ENCODE data around the gene CLEC7A. TPM values are rescaled to one million over a fixed set of nuclear protein-coding genes. Genes with fewer than 3 reads are reported as not detected.

CLEC7A gene
- total RNA-seq, 1 experiment from 2014 or later, result not detected

DNA sequence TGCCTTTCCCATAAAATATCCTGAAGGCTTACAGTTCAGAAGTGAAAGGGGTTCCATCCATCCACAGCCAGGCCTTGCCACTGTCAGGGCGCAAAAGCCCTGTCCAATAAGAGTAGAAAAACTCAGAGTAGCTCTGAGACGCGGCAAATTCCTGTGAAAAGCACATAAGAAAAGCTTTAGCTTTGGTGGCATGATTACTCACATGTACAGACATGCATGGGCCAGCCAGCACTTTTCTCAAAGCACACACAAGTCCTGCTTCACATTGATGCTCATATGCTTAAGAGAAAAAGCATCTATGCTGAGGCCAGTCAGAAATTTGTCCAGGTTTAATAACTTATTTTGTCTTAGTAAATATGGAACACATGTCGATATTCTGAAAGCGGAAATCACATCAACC, 56.7 kb downstream of the CLEC7A start:
- Histone ChIP-seq H3K4me3 (no peak overlapping the region), H3K27me3 (no peaks in the 10 kb centered on the region), H3K9me3 (no peaks in the 10 kb centered on the region), H3K36me3 (no peaks in the 10 kb centered on the region)
- no peak for DNase-seq

DNA sequence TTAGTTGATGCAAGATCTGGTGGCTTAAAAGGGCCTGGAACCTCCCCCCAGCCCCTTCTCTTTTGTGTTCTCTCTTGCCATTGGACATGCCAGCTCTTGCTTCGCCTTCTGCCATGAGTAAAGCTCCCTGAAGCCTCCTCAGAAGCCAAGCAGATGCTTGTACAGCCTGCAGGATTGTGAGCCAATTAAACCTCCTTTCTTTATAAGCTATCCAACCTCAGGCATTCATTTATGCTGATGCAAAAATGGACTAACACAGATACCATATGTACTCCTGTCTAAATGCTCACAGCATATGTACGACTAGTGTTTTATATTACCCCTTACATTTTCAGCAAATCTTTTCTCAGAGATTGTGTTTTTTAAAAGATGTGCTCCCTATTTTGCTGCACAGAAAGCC, 57.9 kb downstream of the CLEC7A start:
- H3K36me3 ChIP-seq, result no peaks in the 10 kb centered on the region
- H3K9me3 ChIP-seq, result no peaks in the 10 kb centered on the region
- H3K27me3 ChIP-seq, result no peaks in the 10 kb centered on the region
- no peak overlapping the region for H3K4me3 ChIP-seq
- no peak for DNase-seq

DNA sequence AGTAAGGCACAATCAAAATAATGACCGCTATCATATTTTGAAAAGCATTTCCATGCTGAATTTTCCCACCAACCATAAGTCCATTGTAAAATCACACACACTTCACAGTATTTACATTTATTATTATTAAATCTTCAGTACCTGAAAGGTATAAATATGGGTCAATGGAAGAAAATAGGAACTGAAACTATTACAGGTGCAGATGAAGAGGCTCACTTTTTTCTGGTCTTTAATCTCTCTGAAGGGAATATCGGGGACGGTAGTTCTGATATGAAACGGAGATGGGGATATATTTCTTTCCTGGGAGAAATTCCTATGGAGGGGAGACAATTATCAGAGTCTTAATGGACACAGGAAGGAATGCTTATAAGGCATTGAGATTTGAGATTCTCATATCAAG, 59.6 kb downstream of the CLEC7A start:
- Histone ChIP-seq H3K27me3 (no peaks in the 10 kb centered on the region), H3K36me3 (no peaks in the 10 kb centered on the region), H3K4me3 (no peak overlapping the region), H3K9me3 (no peaks in the 10 kb centered on the region)
- no peak for DNase-seq

DNA sequence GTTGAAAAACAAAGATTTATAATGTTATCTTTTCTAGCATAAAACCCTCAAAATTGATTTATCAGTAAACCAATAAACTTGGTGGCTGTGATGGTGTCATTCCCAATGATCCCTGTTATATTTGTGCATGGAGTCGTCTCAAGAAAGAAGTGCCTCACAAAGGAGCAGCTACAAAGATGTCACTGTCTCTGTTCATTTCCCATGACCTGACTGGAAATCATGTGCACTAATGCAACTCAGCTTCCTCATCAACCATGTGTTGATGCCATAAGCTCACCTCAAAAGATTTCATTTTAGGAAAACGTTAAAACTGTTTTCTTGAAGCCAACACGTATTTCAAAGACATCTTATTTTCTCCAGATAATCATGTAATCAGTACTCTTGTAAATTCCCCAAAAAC, 60.0 kb downstream of the CLEC7A start:
- DNase-seq, result no peak
- H3K36me3 ChIP-seq, result no peaks in the 10 kb centered on the region
- H3K27me3 ChIP-seq, result no peaks in the 10 kb centered on the region
- H3K4me3 ChIP-seq, result no peak overlapping the region
- H3K9me3 ChIP-seq, result no peaks in the 10 kb centered on the region

DNA sequence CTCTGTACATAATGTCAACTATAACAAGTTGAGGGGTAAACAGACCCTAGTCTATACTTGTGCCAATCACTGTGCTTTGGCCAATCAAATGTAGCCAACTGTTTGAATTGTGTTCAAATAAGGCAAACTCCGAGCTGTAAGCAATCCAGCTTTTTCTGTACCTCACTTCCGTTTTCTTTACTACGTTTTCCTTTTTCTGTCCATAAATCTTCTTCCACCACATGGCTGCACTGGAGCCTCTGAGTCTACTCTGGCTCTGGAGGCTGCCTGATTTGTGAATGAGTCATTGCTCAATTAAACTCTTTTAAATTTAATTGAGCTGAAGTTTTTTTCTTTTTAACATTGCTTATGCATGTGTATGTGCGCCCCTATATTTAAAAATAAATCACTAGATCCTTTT, 60.9 kb downstream of the CLEC7A start:
- Histone ChIP-seq H3K27me3 (no peaks in the 10 kb centered on the region), H3K36me3 (no peaks in the 10 kb centered on the region), H3K4me3 (no peak overlapping the region), H3K9me3 (no peaks in the 10 kb centered on the region)
- peak; percentile 27 for DNase-seq

DNA sequence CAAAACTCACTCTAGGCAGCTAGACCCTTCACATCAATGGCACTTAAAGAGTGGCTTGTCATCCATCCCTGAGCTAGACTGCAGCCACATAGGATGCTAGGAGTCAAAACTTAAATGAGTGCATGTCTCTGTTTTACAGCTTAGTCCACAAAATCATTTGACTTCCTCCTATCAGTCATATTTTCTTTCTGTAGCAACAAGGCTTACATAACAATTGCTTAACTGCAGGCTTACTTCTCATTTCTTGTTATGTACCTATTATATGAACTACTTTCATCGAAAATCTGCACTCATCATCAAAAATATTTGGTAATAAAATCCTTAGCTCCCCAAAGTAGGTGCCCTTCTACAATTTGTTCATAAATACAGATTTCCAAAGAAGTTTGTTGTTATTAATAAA, 61.4 kb downstream of the CLEC7A start:
- H3K9me3 ChIP-seq, result no peaks in the 10 kb centered on the region

DNA sequence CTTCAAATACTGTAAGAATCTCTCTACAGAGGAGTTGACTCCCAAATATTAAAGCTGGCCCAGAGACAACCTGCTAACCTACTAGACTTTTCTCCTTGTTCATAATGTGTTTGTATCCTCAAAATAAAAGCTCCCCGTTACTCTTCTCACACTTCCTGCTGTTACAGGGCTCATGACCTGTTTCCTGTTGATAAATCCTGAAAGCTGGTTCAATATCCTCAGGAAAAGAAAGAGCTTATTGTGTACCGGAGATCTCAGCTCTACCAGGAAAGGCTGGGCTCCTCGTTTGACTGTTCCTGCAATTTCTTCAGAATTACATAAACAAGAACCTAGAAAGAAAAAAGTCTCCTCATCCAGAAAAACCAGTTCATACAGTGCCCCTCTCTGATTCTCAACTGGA, 62.1 kb downstream of the CLEC7A start:
- Histone ChIP-seq H3K36me3 (no peaks in the 10 kb centered on the region), H3K4me3 (no peak overlapping the region), H3K27me3 (no peaks in the 10 kb centered on the region), H3K9me3 (no peaks in the 10 kb centered on the region)
- DNase-seq, result no peak

More for the DNA sequence above, 61.4 kb downstream of the CLEC7A start:
- no peak for DNase-seq
- H3K36me3 ChIP-seq, result no peaks in the 10 kb centered on the region
- H3K4me3 ChIP-seq, result no peak overlapping the region
- no peaks in the 10 kb centered on the region for H3K27me3 ChIP-seq

DNA sequence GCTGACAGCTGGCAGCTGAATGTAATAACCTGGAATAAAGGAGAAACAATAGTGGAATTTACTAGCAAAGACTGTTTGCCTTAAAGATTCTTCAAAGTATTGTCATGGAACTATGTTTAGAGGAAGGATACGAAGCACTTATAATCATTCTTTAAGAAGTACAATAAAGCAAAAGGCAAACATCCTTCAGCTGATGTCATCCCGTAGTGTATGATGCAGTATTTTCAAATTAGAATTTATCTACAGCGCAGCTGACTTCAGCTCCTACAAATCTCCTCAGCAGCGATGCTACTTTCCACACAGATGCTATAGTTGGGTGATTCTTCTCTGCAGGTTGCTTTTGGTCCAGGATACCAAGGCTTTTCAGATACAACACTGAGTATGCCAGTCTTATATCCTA, 62.7 kb downstream of the CLEC7A start:
- no peak for DNase-seq
- Histone ChIP-seq H3K36me3 (no peaks in the 10 kb centered on the region), H3K4me3 (no peak overlapping the region), H3K27me3 (no peaks in the 10 kb centered on the region), H3K9me3 (no peaks in the 10 kb centered on the region)

Other genes with a start within 250 kb of the CLEC7A start
- not detected in 2 replicates for gene KLRF2, start 248.7 kb downstream of the CLEC7A start, total RNA-seq (2014; rRNA removed; shearing (Covaris generic); ENCODE audit: low replicate concordance)
- gene CLEC2A, start 197.8 kb downstream of the CLEC7A start, total RNA-seq (2014; rRNA removed; shearing (Covaris generic); ENCODE audit: low replicate concordance), result not detected in 2 replicates
- not detected in 2 replicates for gene CLEC12A, start 158.8 kb downstream of the CLEC7A start, total RNA-seq (2014; rRNA removed; shearing (Covaris generic); ENCODE audit: low replicate concordance)
- not detected in 2 replicates for gene CLEC1B, start 131.1 kb downstream of the CLEC7A start, total RNA-seq (2014; rRNA removed; shearing (Covaris generic); ENCODE audit: low replicate concordance)
- gene CLEC12B, start 119.6 kb downstream of the CLEC7A start, total RNA-seq (2014; rRNA removed; shearing (Covaris generic); ENCODE audit: low replicate concordance), result not detected in 2 replicates
- not detected in 2 replicates for gene CLEC9A, start 99.5 kb downstream of the CLEC7A start, total RNA-seq (2014; rRNA removed; shearing (Covaris generic); ENCODE audit: low replicate concordance)
- 0.30 TPM in 1 of 2 replicates, not detected in the other for gene CLEC1A, start 31.2 kb downstream of the CLEC7A start, total RNA-seq (2014; rRNA removed; shearing (Covaris generic); ENCODE audit: low replicate concordance)
- gene OLR1, start 41.9 kb upstream of the CLEC7A start, total RNA-seq (2014; rRNA removed; shearing (Covaris generic); ENCODE audit: low replicate concordance), result 8.6 and 15.3 TPM in 2 replicates
- not detected in 2 replicates for gene TMEM52B, start 48.8 kb upstream of the CLEC7A start, total RNA-seq (2014; rRNA removed; shearing (Covaris generic); ENCODE audit: low replicate concordance)
- gene GABARAPL1, start 82.7 kb upstream of the CLEC7A start, total RNA-seq (2014; rRNA removed; shearing (Covaris generic); ENCODE audit: low replicate concordance), result 29.2 and 29.7 TPM in 2 replicates
- not detected in 2 replicates for gene KLRD1, start 177.7 kb upstream of the CLEC7A start, total RNA-seq (2014; rRNA removed; shearing (Covaris generic); ENCODE audit: low replicate concordance)

Measured in MG63 (cell line).